ENCODE data around the gene CAPN15.
"Not testable (repeated sequence)": the region's sequence is repeated elsewhere in the genome, so short reads cannot be mapped to it uniquely, and the experiment has no call there.

CAPN15 gene

DNA sequence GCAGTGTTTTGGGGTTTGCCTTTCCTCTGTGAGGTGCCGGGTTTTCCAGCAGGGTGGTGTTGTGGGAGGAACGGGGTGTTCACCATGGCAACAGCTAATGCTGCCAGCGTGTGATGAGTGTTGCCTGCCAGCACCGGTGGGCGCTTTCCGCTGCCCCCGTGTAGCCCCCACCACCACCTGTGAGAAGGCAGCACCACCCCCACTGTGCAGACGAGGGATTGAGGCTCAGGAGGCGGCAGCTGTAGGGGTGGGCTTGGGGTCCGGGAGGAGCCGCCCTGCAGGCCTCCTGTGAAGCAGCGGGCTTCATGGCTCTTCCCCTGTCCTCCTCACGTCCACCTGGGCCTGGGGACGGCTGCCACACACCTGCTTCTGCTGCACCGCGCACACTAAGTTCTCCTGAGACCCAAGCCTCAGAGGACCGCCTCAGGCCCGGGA lies 67.6 kb downstream of the CAPN15 start:
- DNase-seq, result no peak

- DNase-seq, result no peak
These were observed 68.6 kb downstream of the CAPN15 start for GRCh38 chr16:595942-596735.

GRCh38 chr16:596736-597060 lies 69.2 kb downstream of the CAPN15 start:
- DNase-seq, result no peak

GRCh38 chr16:597655-598054 lies 70.1 kb downstream of the CAPN15 start:
- not testable (repeated sequence) for DNase-seq

DNA sequence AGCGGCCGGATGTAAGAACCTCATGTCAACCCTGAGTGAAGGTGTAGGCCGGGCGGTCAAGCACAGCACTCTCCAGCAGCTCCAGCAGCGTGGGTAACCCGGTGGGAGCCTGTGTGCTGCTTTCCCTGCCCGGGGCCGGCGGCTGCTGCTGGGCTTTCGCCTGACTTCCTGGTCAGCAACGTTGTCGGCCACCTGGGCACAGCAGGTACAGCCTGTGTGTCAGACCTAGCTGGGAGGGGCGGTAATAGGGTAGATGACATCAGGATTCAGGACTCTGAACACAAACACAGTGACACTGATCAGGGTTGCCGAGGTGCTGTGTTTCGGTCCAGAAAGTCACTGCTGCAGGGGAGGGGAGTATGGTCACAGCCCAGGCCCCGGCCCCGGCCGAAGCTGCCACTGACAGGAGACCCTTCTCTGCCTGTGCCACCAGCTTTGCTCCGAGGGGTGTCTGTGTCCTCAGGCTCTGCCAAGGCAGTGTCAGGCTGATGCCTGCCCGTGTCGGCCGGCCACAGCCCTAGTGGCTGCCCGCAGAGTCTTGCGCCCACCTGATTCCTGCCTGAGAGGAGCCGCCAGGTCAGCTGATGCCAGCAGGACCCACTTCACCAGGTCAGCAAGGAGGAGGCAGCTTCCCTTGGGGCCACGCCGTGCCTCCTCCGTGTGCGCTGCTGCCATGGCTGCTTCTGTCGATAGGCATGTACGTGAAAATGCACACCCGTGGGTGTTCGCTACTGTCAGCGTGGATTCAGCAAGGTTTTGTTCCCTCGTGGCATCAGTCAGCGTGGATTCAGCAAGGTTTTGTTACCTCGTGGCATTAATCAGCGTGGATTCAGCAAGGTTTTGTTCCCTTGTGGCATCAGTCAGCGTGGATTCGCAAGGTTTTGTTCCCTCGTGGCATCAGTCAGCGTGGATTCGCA lies 71.6 kb downstream of the CAPN15 start:
- no peak for DNase-seq

DNA sequence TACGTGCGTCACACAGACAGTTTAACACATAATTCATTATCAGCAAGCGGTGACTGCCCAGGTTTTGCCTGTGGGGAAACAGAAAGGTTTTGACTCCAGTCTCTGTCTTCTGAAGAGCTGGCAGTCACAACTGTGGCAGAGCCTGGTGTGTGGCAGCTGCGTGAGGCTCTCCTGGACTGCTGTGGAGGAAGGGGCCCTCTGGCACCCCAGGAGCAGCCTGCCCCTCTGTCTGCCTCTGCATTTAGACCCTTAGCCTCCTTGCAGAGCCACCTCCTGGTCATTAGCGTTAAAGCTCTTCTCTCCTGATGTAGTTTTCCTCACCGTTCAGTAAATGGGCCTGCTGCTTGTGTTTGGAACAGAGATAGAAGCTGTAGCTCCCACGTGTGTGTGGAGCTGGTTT lies 73.3 kb downstream of the CAPN15 start:
- DNase-seq, result no peak

DNA sequence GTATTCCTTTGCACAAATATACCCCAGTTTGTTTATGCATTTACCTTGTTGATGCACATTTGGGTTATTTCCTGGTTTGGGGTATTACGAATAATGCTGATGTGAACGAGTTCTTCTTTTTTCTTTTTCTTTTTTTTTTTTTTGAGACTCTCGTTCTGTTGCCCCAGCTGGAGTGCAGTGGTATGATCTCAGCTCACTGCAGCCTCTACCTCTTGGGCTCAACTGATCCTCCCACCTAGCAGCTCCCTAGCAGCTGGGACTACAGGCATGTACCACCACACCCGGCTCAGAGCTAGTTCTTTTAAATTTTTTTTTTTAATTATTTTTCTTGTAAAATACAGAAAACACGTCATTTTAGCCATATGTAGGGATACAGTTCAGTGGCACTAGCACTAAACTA lies 76.4 kb downstream of the CAPN15 start:
- no peak for DNase-seq

All from amniotic stem cell (primary cell).